ENCODE measurements around the gene CACNA1C. TPM values are rescaled to one million over a fixed set of nuclear protein-coding genes. Genes with fewer than 3 reads are reported as not detected.

Gene CACNA1C
- polyA plus RNA-seq, 1 of the 3 experiments (the other 2 are of a cell fraction): 1.5 TPM

GRCh38 chr12:2689393-2689792 lies 636.6 kb downstream of the CACNA1C start:
- ChIA-PET POLR2A (no interaction called here), CTCF (interaction anchor here (0.9 kb wide), 1 partner anchor 108 kb away, joined by 3 read pairs; no protein-coding TSS in a partner anchor)
- Histone ChIP-seq H4K20me1 (ENCODE audit: insufficient read depth) (no peaks in the 10 kb centered on the region), H3K79me2 (ENCODE audit: insufficient read depth) (no peaks in the 10 kb centered on the region), H3K9me3 (no peaks in the 10 kb centered on the region), H3K4me1 (ENCODE audit: control insufficient read depth in 1 of 2, insufficient read depth in 2 of 2, low read depth in 1 of 2, low read length in 1 of 2) (no peaks in the 10 kb centered on the region), H3K36me3 (replicated peaks in 1 of 2; ENCODE audit: control insufficient read depth in 1 of 2, insufficient read depth in 2 of 2, low read length in 1 of 2) (no peaks in the 10 kb centered on the region), H3K4me3 (ENCODE audit: low read depth in 2 of 2, low read length in 1 of 2) (no peak overlapping the region), H2AFZ (ENCODE audit: low read depth) (no peak overlapping the region), H3K9ac (no peak overlapping the region), H3K4me2 (no peak overlapping the region), H3K27ac (ENCODE audit: low read depth in 2 of 2, low read length in 1 of 2) (no peak overlapping the region), H3K27me3 (ENCODE audit: insufficient read depth) (no peaks in the 10 kb centered on the region), H3K9me2 (no peaks in the 10 kb centered on the region), H3F3A (replicated peaks; ENCODE audit: insufficient read depth) (no peaks in the 10 kb centered on the region)
- 53% methylated on average over 6 of the region's 9 CpGs for WGBS (ENCODE audit: low lambda C conversion rate)
- no peak for DNase-seq
- no peak for TF ChIP-seq FOXM1 (IDR thresholded peaks at IDR 0.05; ENCODE audit: low read depth)
- TF ChIP-seq, protein P1, sequence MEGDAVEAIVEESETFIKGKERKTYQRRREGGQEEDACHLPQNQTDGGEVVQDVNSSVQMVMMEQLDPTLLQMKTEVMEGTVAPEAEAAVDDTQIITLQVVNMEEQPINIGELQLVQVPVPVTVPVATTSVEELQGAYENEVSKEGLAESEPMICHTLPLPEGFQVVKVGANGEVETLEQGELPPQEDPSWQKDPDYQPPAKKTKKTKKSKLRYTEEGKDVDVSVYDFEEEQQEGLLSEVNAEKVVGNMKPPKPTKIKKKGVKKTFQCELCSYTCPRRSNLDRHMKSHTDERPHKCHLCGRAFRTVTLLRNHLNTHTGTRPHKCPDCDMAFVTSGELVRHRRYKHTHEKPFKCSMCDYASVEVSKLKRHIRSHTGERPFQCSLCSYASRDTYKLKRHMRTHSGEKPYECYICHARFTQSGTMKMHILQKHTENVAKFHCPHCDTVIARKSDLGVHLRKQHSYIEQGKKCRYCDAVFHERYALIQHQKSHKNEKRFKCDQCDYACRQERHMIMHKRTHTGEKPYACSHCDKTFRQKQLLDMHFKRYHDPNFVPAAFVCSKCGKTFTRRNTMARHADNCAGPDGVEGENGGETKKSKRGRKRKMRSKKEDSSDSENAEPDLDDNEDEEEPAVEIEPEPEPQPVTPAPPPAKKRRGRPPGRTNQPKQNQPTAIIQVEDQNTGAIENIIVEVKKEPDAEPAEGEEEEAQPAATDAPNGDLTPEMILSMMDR (IDR thresholded peaks at IDR 0.05): no peak
- TF ChIP-seq SIN3A (IDR thresholded peaks at IDR 0.05; ENCODE audit: borderline replicate concordance, low read depth, low read length): no peak
- no peak for TF ChIP-seq FOXJ3 (CRISPR knock-in tag; IDR thresholded peaks at IDR 0.05)
- no peak for TF ChIP-seq RXRA (IDR thresholded peaks at IDR 0.05; ENCODE audit: borderline replicate concordance, low read depth)
- no peak for TF ChIP-seq IRF3 (IDR thresholded peaks at IDR 0.05; ENCODE audit: low read depth, low read length)

GRCh38 chr12:2689879-2690278 lies 637.1 kb downstream of the CACNA1C start:
- H3K9me2 ChIP-seq: no peaks in the 10 kb centered on the region
- CTCF ChIA-PET: no interaction called here
- no peaks in the 10 kb centered on the region for H3F3A ChIP-seq (replicated peaks; ENCODE audit: insufficient read depth)
- H3K79me2 ChIP-seq (ENCODE audit: insufficient read depth): no peaks in the 10 kb centered on the region
- H3K4me3 ChIP-seq (ENCODE audit: low read depth in 2 of 2, low read length in 1 of 2): no peak overlapping the region
- no peak for DNase-seq
- H3K9ac ChIP-seq: no peak overlapping the region
- H2AFZ ChIP-seq (ENCODE audit: low read depth): no peak overlapping the region
- H3K4me1 ChIP-seq (ENCODE audit: control insufficient read depth in 1 of 2, insufficient read depth in 2 of 2, low read depth in 1 of 2, low read length in 1 of 2): no peaks in the 10 kb centered on the region
- TF ChIP-seq NFIC (IDR thresholded peaks at IDR 0.05; ENCODE audit: borderline replicate concordance) (no peak), YY1 (IDR thresholded peaks at IDR 0.05; ENCODE audit: low read depth) (no peak)
- TF ChIP-seq, protein P2, sequence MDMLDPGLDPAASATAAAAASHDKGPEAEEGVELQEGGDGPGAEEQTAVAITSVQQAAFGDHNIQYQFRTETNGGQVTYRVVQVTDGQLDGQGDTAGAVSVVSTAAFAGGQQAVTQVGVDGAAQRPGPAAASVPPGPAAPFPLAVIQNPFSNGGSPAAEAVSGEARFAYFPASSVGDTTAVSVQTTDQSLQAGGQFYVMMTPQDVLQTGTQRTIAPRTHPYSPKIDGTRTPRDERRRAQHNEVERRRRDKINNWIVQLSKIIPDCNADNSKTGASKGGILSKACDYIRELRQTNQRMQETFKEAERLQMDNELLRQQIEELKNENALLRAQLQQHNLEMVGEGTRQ (IDR thresholded peaks at IDR 0.05; ENCODE audit: borderline replicate concordance, low read depth, low read length): no peak
- no peak overlapping the region for H3K4me2 ChIP-seq
- no peak overlapping the region for H3K27ac ChIP-seq (ENCODE audit: low read depth in 2 of 2, low read length in 1 of 2)
- POLR2A ChIA-PET: no interaction called here
- WGBS (ENCODE audit: low lambda C conversion rate): 60% methylated on average over 8 of the region's 8 CpGs
- H3K27me3 ChIP-seq (ENCODE audit: insufficient read depth): no peaks in the 10 kb centered on the region
- H3K9me3 ChIP-seq: no peaks in the 10 kb centered on the region
- no peaks in the 10 kb centered on the region for H4K20me1 ChIP-seq (ENCODE audit: insufficient read depth)
- H3K36me3 ChIP-seq (replicated peaks in 1 of 2; ENCODE audit: control insufficient read depth in 1 of 2, insufficient read depth in 2 of 2, low read length in 1 of 2): no peaks in the 10 kb centered on the region
